Measurements from ENCODE around the gene SEBOX.

The SEBOX gene

GRCh38 chr17:28372203-28372944 is 7.4 kb upstream of the SEBOX start:
- TF ChIP-seq REST (IDR thresholded peaks at IDR 0.05; ENCODE audit: insufficient read depth in 1 of 2, low read depth in 2 of 2, low read length in 2 of 2): peak in 1 of 2 experiments; percentile 13; a peak in 1 of 4 replicates
- TF ChIP-seq POLR2AphosphoS5 (IDR thresholded peaks at IDR 0.05; ENCODE audit: low read depth, low read length): no peak

- TF ChIP-seq SIN3A (IDR thresholded peaks at IDR 0.05; ENCODE audit: borderline replicate concordance, insufficient read depth, low read length) (no peak), REST (IDR thresholded peaks at IDR 0.05; ENCODE audit: insufficient read depth in 1 of 2, low read depth in 2 of 2, low read length in 2 of 2) (peak in 1 of 2 experiments; percentile 50; a peak in 1 of 4 replicates)
These were observed 6.5 kb upstream of the SEBOX start, which contains the start of gene SARM1 for GRCh38 chr17:28371245-28372202. SARM1 (plus strand) TSS chr17:28371694; CDS start chr17:28372033, 339 bp downstream.

GRCh38 chr17:28370744-28371103 is 5.7 kb upstream of the SEBOX start:
- no peak for TF ChIP-seq REST (IDR thresholded peaks at IDR 0.05; ENCODE audit: insufficient read depth in 1 of 2, low read depth in 2 of 2, low read length in 2 of 2)
- no peak for TF ChIP-seq TAF1 (IDR thresholded peaks at IDR 0.05; ENCODE audit: borderline replicate concordance, insufficient read depth, low read length)
- TF ChIP-seq POLR2AphosphoS5 (IDR thresholded peaks at IDR 0.05; ENCODE audit: low read depth, low read length): no peak
- TF ChIP-seq SIN3A (IDR thresholded peaks at IDR 0.05; ENCODE audit: borderline replicate concordance, insufficient read depth, low read length): no peak
- TF ChIP-seq FOXP2 (optimal IDR thresholded peaks at IDR 0.05; ENCODE audit: borderline replicate concordance, extremely low read depth, extremely low read length, insufficient read depth): no peak

- TF ChIP-seq SIN3A (IDR thresholded peaks at IDR 0.05; ENCODE audit: borderline replicate concordance, insufficient read depth, low read length) (no peak), REST (IDR thresholded peaks at IDR 0.05; ENCODE audit: insufficient read depth in 1 of 2, low read depth in 2 of 2, low read length in 2 of 2) (no peak; a peak in 1 of 4 replicates), TAF1 (IDR thresholded peaks at IDR 0.05; ENCODE audit: borderline replicate concordance, insufficient read depth, low read length) (no peak), FOXP2 (optimal IDR thresholded peaks at IDR 0.05; ENCODE audit: borderline replicate concordance, extremely low read depth, extremely low read length, insufficient read depth) (no peak), POLR2AphosphoS5 (IDR thresholded peaks at IDR 0.05; ENCODE audit: low read depth, low read length) (no peak)
These were observed 5.2 kb upstream of the SEBOX start, which contains the start of gene VTN for GRCh38 chr17:28370035-28370743. VTN (minus strand) TSS chr17:28370307; CDS start chr17:28370203, 104 bp downstream.

Data from PFSK-1 (cell line).